ENCODE results near the gene ARVCF.

ARVCF gene, protein sequence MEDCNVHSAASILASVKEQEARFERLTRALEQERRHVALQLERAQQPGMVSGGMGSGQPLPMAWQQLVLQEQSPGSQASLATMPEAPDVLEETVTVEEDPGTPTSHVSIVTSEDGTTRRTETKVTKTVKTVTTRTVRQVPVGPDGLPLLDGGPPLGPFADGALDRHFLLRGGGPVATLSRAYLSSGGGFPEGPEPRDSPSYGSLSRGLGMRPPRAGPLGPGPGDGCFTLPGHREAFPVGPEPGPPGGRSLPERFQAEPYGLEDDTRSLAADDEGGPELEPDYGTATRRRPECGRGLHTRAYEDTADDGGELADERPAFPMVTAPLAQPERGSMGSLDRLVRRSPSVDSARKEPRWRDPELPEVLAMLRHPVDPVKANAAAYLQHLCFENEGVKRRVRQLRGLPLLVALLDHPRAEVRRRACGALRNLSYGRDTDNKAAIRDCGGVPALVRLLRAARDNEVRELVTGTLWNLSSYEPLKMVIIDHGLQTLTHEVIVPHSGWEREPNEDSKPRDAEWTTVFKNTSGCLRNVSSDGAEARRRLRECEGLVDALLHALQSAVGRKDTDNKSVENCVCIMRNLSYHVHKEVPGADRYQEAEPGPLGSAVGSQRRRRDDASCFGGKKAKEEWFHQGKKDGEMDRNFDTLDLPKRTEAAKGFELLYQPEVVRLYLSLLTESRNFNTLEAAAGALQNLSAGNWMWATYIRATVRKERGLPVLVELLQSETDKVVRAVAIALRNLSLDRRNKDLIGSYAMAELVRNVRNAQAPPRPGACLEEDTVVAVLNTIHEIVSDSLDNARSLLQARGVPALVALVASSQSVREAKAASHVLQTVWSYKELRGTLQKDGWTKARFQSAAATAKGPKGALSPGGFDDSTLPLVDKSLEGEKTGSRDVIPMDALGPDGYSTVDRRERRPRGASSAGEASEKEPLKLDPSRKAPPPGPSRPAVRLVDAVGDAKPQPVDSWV

DNA sequence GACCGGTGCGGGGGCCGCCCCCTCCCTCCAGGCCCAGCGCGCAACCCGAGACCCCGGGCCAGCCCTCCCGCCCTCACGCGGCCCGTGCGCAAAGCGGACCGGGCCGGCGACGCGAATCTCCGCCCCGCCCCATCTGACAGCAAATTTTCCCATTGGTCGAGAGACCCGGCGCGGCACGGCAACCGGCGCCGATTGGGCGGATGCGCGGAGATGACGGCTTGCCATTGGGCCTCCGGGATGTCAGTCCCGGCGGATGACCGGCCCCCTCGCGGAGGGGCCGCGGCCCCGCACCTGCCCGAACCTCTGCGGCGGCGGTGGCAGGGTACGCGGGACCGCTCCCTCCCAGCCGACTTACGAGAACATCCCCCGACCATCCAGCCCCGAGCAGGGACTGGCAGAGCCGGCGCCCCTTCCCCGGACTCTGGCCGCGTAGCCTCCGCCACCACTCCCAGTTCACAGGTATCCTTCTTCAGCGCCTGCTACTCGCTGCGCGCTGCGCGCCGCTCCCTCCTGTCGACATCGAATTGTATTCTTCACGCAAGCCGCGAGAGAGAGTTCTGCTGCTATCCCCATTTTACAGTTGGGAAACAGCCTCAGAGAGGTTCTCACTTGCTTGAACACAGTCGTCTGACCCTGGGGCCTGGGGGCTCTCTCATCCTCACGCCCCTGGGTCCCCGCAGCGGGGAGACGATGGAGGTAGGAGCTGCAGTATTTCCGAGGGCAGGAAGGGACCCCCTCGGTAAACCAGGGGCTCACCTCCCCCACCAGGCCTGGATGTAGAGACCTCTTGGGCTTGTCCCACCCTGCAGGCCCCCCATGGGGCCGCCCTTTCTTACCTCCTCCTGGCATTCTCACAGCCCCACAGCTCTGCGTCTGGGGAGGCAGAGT lies at the start of gene ARVCF:
TSS of gene ARVCF (minus strand) at position 90 of the 888 bp plus-strand sequence. CDS start 26,029 bp downstream, outside the sequence.
- DNase-seq = peak; percentile 90

DNA sequence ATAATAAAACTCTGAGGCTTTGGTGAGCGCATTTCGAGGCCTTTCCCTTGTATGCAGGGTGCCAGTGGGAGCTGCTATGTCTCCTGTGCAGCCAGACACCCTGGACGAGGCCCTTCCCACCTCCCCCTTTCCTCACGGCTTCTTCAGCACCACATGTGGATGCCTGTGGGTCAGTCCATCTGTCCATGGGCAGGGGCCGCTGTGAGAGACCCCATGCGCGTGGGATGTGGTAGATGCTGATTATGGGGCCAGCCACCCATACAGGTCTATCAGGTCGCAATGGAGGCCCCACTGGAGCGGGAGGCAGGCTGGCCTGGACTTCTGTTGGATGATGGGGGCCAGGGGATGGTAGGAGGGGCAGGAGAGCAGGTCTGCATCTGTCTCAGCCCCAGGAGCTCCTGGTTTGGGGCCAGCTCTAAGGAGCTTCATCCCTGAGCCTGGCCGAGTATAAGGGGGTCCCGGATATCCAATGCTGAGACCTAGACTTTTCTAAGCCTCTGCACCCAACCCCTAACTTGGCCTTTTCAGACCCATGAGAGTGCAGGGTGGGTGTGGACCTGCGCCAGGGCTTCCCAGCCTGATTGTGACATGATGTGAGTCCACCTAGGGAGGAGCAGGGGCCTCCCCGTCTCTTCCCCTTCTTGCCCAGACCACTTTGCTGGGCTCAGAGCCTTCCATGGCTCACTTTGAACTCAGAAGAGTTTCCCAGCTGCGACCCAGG lies 49.4 kb upstream of the ARVCF start:
- DNase-seq = no peak

DNA sequence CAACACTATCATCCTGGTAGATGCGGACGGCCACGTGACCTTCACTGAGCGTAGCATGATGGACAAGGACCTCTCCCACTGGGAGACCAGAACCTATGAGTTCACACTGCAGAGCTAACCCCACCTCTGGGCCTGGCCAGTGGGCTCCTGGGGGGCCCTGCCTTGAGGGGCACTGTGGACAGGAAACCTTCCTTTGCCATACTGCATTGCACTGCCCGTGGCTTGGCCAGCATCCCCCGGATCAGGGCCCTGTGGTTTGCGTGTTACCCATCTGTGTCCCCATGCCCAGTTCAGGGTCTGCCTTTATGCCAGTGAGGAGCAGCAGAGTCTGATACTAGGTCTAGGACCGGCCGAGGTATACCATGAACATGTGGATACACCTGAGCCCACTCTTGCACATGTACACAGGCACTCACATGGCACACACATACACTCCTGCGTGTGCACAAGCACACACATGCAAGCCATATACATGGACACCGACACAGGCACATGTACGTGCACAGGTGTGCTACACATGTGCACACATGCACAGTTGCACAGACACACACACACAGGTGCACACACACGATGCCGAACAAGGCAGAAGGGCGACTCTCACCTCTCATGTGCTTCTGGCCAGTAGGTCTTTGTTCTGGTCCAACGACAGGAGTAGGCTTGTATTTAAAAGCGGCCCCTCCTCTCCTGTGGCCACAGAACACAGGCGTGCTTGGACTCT lies 48.1 kb upstream of the ARVCF start:
- DNase-seq = no peak

- DNase-seq = no peak
Observed at GRCh38 chr22:20064140-20064480, 47.5 kb upstream of the ARVCF start.

GRCh38 chr22:20063271-20064139 lies 46.9 kb upstream of the ARVCF start:
- DNase-seq = no peak

- DNase-seq = no peak
Observed at GRCh38 chr22:20062766-20063083, 46.1 kb upstream of the ARVCF start.

- DNase-seq = no peak
Observed at GRCh38 chr22:20062043-20062765, 45.6 kb upstream of the ARVCF start.

GRCh38 chr22:20061481-20061861 lies 44.8 kb upstream of the ARVCF start:
- DNase-seq = no peak

DNA sequence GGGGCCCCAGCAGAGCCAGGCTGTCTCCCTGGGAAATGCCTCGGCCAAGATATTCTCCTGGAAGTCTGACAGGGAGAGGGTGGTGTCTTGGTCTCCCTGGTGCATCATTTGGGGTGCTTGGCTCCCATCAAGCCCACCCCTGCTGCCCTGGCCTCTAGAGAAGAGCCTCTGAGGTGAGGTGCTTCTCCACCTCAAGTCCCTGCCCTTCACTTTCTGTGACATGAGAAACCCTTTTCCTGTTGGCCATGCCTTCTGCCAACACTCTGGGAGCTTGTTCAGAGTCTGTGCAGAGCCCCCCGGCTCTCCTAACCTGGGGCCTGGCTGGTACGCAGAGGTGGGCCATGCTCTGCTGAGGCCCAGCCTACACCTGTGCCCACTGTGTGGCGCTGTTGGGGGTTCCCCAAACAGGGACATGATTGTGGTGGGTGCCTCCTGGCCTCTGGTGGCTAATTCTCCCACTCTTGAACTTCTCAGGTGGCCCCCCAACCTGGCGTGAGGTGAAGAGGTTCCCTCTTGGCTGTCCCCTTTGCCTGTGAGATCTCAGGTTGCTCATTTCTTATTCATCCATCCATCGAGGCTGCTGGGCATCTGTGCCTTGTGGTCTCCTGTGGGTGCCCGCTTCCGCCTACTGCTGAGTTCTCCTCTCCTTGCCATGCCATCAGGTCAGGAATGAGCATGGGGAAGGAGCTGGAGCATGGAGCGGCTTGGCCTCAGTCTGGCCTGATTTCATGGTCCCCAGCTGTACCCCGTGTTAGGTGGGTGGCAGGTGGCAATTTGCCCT lies 44.3 kb upstream of the ARVCF start:
- DNase-seq = no peak

GRCh38 chr22:20058989-20059770 lies 42.6 kb upstream of the ARVCF start:
- DNase-seq = no peak

DNA sequence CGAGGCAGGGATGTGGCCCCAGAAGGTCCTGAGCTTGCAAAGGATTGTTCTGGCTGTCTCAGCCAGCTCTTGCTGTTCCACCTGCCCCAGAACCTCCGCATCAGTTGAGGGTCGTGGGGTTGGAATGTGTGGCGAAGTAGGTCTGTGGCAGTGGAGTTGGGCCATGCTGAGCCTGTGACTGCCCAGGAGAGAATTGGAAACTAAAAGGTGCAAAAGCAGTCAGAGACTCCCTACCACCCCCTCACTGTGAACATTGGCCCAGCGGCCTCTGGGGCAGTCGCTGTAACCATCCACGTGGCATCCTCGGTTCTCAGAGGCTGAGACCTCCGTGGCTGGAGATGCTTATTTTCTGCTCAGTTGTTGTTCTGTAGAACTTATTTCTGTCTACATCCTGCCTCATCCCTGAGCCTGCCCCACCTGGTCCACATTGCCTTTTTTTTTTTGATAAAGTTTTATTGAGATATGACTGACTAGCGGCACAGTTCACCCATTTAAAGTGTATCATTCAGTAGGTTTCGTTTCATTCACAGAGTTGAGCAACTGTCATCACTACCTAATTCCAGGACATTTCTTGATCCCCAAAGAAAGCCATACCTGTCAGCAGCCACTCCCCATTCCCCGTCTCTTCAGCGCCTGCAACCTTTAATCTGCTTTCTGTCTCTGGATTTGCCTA lies 41.1 kb upstream of the ARVCF start:
- no peak for DNase-seq

GRCh38 chr22:20056696-20057386 lies 40.2 kb upstream of the ARVCF start:
- DNase-seq = no peak

GRCh38 chr22:20056161-20056560 lies 39.5 kb upstream of the ARVCF start:
- DNase-seq = no peak

GRCh38 chr22:20055654-20056053 lies 39.0 kb upstream of the ARVCF start:
- no peak for DNase-seq

- DNase-seq = no peak
Observed at GRCh38 chr22:20055144-20055543, 38.5 kb upstream of the ARVCF start.

DNA sequence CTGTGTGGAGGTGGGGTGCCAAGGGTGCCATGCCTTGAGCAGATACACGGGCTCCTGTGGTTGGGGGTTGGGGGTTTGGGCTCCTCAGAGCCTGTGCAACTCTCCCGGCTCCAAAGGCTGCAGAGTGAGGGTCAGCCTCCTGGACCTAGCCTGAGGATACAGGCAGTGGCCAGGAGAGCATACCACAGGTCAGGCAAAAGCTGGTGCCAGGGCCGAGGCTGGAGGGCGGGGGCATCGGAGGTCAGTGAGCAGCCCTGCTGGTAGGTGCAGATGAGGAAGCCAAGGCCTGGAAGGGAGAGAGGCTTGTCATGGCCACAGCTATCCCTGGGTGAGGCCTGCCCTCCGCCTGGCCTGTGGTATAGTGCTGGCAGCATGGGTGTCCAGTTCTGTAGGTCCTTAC lies 37.9 kb upstream of the ARVCF start:
- DNase-seq = no peak

GRCh38 chr22:20054034-20054427 lies 37.4 kb upstream of the ARVCF start:
- no peak for DNase-seq

Data from activated CD4-positive, alpha-beta T cell treated with anti-CD3 and anti-CD28 coated beads, Interleukin-2, amount 50 U/mL, for 1 hour (primary cell).